Body of pancreas (tissue), 4 donors: ENCODE measurements around the gene VAV2. TPM values are rescaled to one million over a fixed set of nuclear protein-coding genes. Genes with fewer than 3 reads are reported as not detected.

Experiments
- ATAC-seq: fragments of 150-250 bp; one replicate; pipeline ENCODE4 v1.9.1; 2016
- DNase-seq, 4 donors: peaks; one replicate each; pipeline ENCODE4 v3.0.0-alpha.2; 2019
- H3K27ac ChIP-seq, 4 donors: fragments of 200-600 bp; sonication (generic); 1 replicate in 3 of 4; 2 replicates in 1 of 4; pipeline versions ENCODE4 v1.5.1 to v1.6.1; 2016 to 2019; ENCODE audit warnings: mild to moderate bottlenecking in 1 of 4, mixed read lengths in 1 of 4, moderate library complexity in 1 of 4
- H3K27me3 ChIP-seq, 2 donors: fragments of 200-600 bp; sonication (generic); one replicate each; pipeline ENCODE4 v1.6.0; 2016; ENCODE audit warnings: mild to moderate bottlenecking in 1 of 2
- H3K36me3 ChIP-seq, 2 donors: fragments of 200-600 bp; sonication (generic); replicated peaks in 1 of 2; 2 replicates each; pipeline ENCODE4 v1.5.1; 2016; ENCODE audit warnings: low read depth in 2 of 2; ENCODE audit not compliant: insufficient read depth in 1 of 2
- H3K4me1 ChIP-seq: fragments of 200-600 bp; sonication (generic); one replicate; pipeline ENCODE4 v1.6.0; 2016
- H3K4me3 ChIP-seq, 2 donors: fragments of 200-600 bp; sonication (generic); 1 replicate in 1 of 2; 2 replicates in 1 of 2; pipeline ENCODE4 v1.5.1; 2016 to 2019
- H3K9me3 ChIP-seq, 3 donors: fragments of 200-600 bp; sonication (generic); 1 replicate in 2 of 3; 2 replicates in 1 of 3; pipeline ENCODE4 v1.5.1; 2016
- POLR2A ChIP-seq, 3 donors: fragments of 450-650 bp; IDR thresholded peaks; one replicate each; pipeline ENCODE4 v1.6.1; 2016; ENCODE audit warnings: antibody characterized with exemption in 3 of 3, mild to moderate bottlenecking in 2 of 3
- WGBS, 2 donors: methylation state at CpG; one replicate each; pipeline ENCODE4 v1.1.5; 2017; 5-methylcytosine and 5-hydroxymethylcytosine counted together
- intact Hi-C: fragments of 100-400 bp; cut with DNase I; formaldehyde crosslinking; loops from one replicate; pipeline ENCODE4 v1.15.1; 2023
- total RNA-seq, 2 donors: library from RNA; depleted of rRNA; stranded (reverse); fragments of >200 nt; gene quantifications; one replicate each; pipeline ENCODE4 v1.1.0, GENCODE V29; 2016
- TF ChIP-seq, protein P1 (sequence below), 7 experiments: fragments of 450-650 bp in 4 of 7; fragments of 200-600 bp in 3 of 7; sonication (generic) in 3 of 7; IDR thresholded peaks; one replicate each; pipeline ENCODE4 v1.5.1; 2016 to 2019; ENCODE audit warnings: antibody characterized with exemption in 7 of 7

Gene VAV2
- total RNA-seq, 2 donors from 2014 or later, result 31.6 to 32.3 TPM

GRCh38 chr9:133930682-133931485 is 61.2 kb downstream of the VAV2 start:
- no peaks in the 10 kb centered on the region for H3K36me3 ChIP-seq
- H3K27me3 ChIP-seq, result no peaks in the 10 kb centered on the region
- peaks cover 69% of the 10 kb centered on the region for H3K4me1 ChIP-seq
- ATAC-seq (no peak), DNase-seq (peak in 1 of 4 donors; percentile 49)
- no peak overlapping the region for H3K4me3 ChIP-seq
- no peak for TF ChIP-seq POLR2A (IDR thresholded peaks at IDR 0.05)
- TF ChIP-seq, protein P1, sequence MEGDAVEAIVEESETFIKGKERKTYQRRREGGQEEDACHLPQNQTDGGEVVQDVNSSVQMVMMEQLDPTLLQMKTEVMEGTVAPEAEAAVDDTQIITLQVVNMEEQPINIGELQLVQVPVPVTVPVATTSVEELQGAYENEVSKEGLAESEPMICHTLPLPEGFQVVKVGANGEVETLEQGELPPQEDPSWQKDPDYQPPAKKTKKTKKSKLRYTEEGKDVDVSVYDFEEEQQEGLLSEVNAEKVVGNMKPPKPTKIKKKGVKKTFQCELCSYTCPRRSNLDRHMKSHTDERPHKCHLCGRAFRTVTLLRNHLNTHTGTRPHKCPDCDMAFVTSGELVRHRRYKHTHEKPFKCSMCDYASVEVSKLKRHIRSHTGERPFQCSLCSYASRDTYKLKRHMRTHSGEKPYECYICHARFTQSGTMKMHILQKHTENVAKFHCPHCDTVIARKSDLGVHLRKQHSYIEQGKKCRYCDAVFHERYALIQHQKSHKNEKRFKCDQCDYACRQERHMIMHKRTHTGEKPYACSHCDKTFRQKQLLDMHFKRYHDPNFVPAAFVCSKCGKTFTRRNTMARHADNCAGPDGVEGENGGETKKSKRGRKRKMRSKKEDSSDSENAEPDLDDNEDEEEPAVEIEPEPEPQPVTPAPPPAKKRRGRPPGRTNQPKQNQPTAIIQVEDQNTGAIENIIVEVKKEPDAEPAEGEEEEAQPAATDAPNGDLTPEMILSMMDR (IDR thresholded peaks at IDR 0.05), result no peak
- no peaks in the 10 kb centered on the region for H3K9me3 ChIP-seq
- H3K27ac ChIP-seq, result no peak overlapping the region
- intact Hi-C loops, result no loop called here
- 64 to 76% methylated on average over 21 to 23 of the region's 23 CpGs for WGBS, 2 donors

- Histone ChIP-seq H3K9me3 (no peaks in the 10 kb centered on the region), H3K4me3 (no peak overlapping the region), H3K27ac (peak overlapping the region in 1 of 4 donors; percentile 65), H3K36me3 (no peaks in the 10 kb centered on the region), H3K4me1 (peaks cover 62% of the 10 kb centered on the region), H3K27me3 (no peaks in the 10 kb centered on the region)
- ATAC-seq (no peak), DNase-seq (peak in 1 of 4 donors; percentile 7)
- intact Hi-C loops, result no loop called here
- TF ChIP-seq POLR2A (IDR thresholded peaks at IDR 0.05), result no peak
- TF ChIP-seq, protein P1 (IDR thresholded peaks at IDR 0.05), result no peak
- WGBS, 2 donors, result 73 to 74% methylated on average over 20 of the region's 20 CpGs
Measured at GRCh38 chr9:133930046-133930681, 62.0 kb downstream of the VAV2 start.

GRCh38 chr9:133929599-133929998 is 62.5 kb downstream of the VAV2 start:
- no peak for ATAC-seq
- intact Hi-C loops, result no loop called here
- TF ChIP-seq, protein P1 (IDR thresholded peaks at IDR 0.05), result no peak
- no peak for TF ChIP-seq POLR2A (IDR thresholded peaks at IDR 0.05)
- no peaks in the 10 kb centered on the region for H3K9me3 ChIP-seq
- WGBS, 2 donors, result 77 to 80% methylated on average over 8 to 10 of the region's 10 CpGs
- no peak for DNase-seq
- H3K4me3 ChIP-seq, result no peak overlapping the region
- H3K36me3 ChIP-seq, result no peaks in the 10 kb centered on the region
- peaks cover 56% of the 10 kb centered on the region for H3K4me1 ChIP-seq
- peak overlapping the region in 1 of 4 donors; percentile 65 for H3K27ac ChIP-seq
- H3K27me3 ChIP-seq, result no peaks in the 10 kb centered on the region

DNA sequence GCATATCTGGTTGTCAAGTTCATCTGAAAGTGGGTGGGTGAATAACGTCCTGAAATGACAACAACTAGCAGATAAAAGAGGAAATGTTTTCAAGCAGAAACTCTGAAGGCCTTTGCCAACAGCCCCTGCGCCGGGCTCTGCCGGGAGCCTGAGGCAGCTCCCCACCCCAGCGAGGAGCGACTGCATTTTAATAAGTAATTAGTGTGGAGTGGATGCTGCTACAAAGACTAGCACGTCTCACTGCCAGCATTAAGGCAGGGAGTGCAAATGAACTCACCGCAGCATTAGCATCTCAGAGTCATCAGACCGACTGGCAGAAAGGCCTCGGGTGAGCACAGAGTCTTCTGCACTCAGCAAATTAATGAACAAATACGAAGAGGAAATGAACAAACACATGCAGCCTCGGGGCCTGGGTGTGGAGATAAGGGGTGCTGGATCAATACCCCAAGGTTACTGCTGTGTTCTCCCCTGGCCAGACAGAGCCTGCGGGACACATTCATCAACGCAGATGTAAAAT is 63.8 kb downstream of the VAV2 start:
- Histone ChIP-seq H3K4me1 (peaks cover 53% of the 10 kb centered on the region), H3K27ac (peak overlapping the region; percentile 32 to 65 (median 50)), H3K27me3 (no peaks in the 10 kb centered on the region), H3K9me3 (no peaks in the 10 kb centered on the region), H3K36me3 (no peaks in the 10 kb centered on the region), H3K4me3 (no peak overlapping the region)
- 17 to 22% methylated on average over 14 of the region's 14 CpGs for WGBS, 2 donors
- intact Hi-C loops, result no loop called here
- TF ChIP-seq POLR2A (IDR thresholded peaks at IDR 0.05), result no peak
- TF ChIP-seq, protein P1 (IDR thresholded peaks at IDR 0.05), result no peak
- DNase-seq, result peak; percentile 41 to 65 (median 48)
- ATAC-seq, result peak; percentile 66
